Aorta (tissue), 5 donors: Measurements from ENCODE around the gene GPD1L. TPM values are rescaled to one million over a fixed set of nuclear protein-coding genes. Genes with fewer than 3 reads are reported as not detected.
"Not testable (repeated sequence)": the region's sequence is repeated elsewhere in the genome, so short reads cannot be mapped to it uniquely, and the experiment has no call there.

Source experiments
- ATAC-seq: fragments of 200-7000 bp; cut with Tn5 transposase; one replicate; pipeline ENCODE4 v1.9.1; 2022; ENCODE audit warnings: moderate library complexity; ENCODE audit not compliant: low FRiP score
- DNase-seq, 2 donors: peaks; one replicate each; pipeline ENCODE4 v3.0.0-alpha.2; 2020
- H3K27ac ChIP-seq, 2 donors: one replicate each; pipeline ENCODE4 v1.5.1; 2013; ENCODE audit warnings: low read length in 2 of 2, mild to moderate bottlenecking in 2 of 2, moderate library complexity in 2 of 2, control low read depth in 1 of 2, inconsistent platforms in 1 of 2, low read depth in 1 of 2
- H3K27me3 ChIP-seq, 2 donors: one replicate each; pipeline ENCODE4 v1.6.1; 2013; ENCODE audit warnings: control low read depth in 1 of 2, low read length in 1 of 2, mild to moderate bottlenecking in 1 of 2, moderate library complexity in 1 of 2; ENCODE audit not compliant: insufficient read depth in 2 of 2, control insufficient read depth in 1 of 2
- H3K36me3 ChIP-seq, 2 donors: one replicate each; pipeline ENCODE4 v1.6.1; 2013; ENCODE audit warnings: control low read depth in 1 of 2, low read length in 1 of 2, mild to moderate bottlenecking in 1 of 2; ENCODE audit not compliant: insufficient read depth in 2 of 2, control insufficient read depth in 1 of 2
- H3K4me1 ChIP-seq, 2 donors: one replicate each; pipeline ENCODE4 v1.6.1; 2013; ENCODE audit warnings: low read length in 2 of 2, control low read depth in 1 of 2, mild to moderate bottlenecking in 1 of 2, moderate library complexity in 1 of 2; ENCODE audit not compliant: insufficient read depth in 2 of 2, control insufficient read depth in 1 of 2
- H3K4me3 ChIP-seq, 2 donors: one replicate each; pipeline ENCODE4 v1.5.1; 2013; ENCODE audit warnings: low read length in 2 of 2, control low read depth in 1 of 2, mild to moderate bottlenecking in 1 of 2
- H3K9me3 ChIP-seq: one replicate; pipeline ENCODE4 v1.6.1; 2013; ENCODE audit warnings: mild to moderate bottlenecking, low read length; ENCODE audit not compliant: control insufficient read depth
- WGBS, 2 donors: extraction: QIAGEN DNeasy Blood & Tissue Kit; methylation state at CpG; one replicate each; pipeline ENCODE4 v1.1.7; 2013; 5-methylcytosine and 5-hydroxymethylcytosine counted together
- intact Hi-C, 2 donors: fragments of 100-400 bp; cut with DNase I; formaldehyde crosslinking; loops; one replicate each; pipeline versions ENCODE4 v1.14.2 to v1.15.0; 2022
- polyA plus RNA-seq, 2 donors: library from polyadenylated mRNA; stranded (reverse); fragments of 200-250 nt; gene quantifications; one replicate each; pipeline ENCODE4 v1.2.3, GENCODE V29; 2013
- total RNA-seq, 2 donors: library from RNA; stranded (reverse); fragmentation: NEBNext Ultra II Directional; extraction: Animal tissue kit (Norgen Biotek cat#: 25700); gene quantifications; one replicate each; pipeline ENCODE4 v1.2.1, GENCODE V29; 2021
- donor health status: healthy with polysubstance abuse.
- donor health status: Bipolar disorder and iron deficiency.
- donor health status: DM: no; HTN: no; CAD: no.
- donor health status: DM: no; HTN: no; CAD: no.
- donor health status: DM: yes; HTN: yes; CAD: no.

GPD1L gene
- total and polyA plus RNA-seq, 4 donors = 21.7 to 48.4 (median 29.5) TPM

- DNase-seq (no peak), ATAC-seq (no peak)
- H3K27ac ChIP-seq = no peak overlapping the region
- H3K4me3 ChIP-seq = no peak overlapping the region
- H3K9me3 ChIP-seq = no peaks in the 10 kb centered on the region
- no peaks in the 10 kb centered on the region for H3K27me3 ChIP-seq
- WGBS, 2 donors = 88 to 95% methylated on average over 3 of the region's 3 CpGs
- H3K36me3 ChIP-seq = no peaks in the 10 kb centered on the region
- no peaks in the 10 kb centered on the region for H3K4me1 ChIP-seq
- intact Hi-C loops = no loop called here
Observed at GRCh38 chr3:32110233-32110760, 3.9 kb downstream of the GPD1L start.

- Histone ChIP-seq H3K4me1 (no peaks in the 10 kb centered on the region), H3K27me3 (no peaks in the 10 kb centered on the region), H3K9me3 (no peaks in the 10 kb centered on the region), H3K4me3 (no peak overlapping the region), H3K27ac (no peak overlapping the region), H3K36me3 (no peaks in the 10 kb centered on the region)
- WGBS, 2 donors = 94 to 96% methylated on average over 2 of the region's 2 CpGs
- no peak for ATAC-seq
- no peak for DNase-seq
- intact Hi-C loops = no loop called here
Observed at GRCh38 chr3:32111560-32111959, 5.1 kb downstream of the GPD1L start.

DNA sequence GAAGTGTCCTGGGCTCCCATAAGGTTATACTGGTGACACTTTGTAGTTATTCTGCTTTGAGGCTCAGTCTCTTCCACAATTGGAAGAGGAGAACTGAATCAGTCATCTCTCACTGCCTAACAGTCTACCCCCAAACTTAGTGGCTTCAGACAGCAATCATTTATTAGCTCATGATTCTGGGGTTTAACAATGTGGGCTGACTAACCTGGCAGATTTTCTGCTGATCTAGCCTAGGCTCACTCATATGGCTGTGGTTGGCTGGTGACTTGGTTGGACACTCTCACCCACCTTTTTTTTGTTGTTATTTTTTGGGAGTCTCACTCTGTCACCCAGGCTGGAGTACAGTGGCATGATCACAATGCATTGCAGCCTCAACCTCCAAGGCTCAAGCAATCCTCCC lies 7.1 kb downstream of the GPD1L start:
- no peak overlapping the region for H3K4me3 ChIP-seq
- no peak for DNase-seq
- H3K27me3 ChIP-seq = no peaks in the 10 kb centered on the region
- H3K36me3 ChIP-seq = no peaks in the 10 kb centered on the region
- H3K9me3 ChIP-seq = no peaks in the 10 kb centered on the region
- intact Hi-C loops = no loop called here
- H3K27ac ChIP-seq = no peak overlapping the region
- H3K4me1 ChIP-seq = no peaks in the 10 kb centered on the region
- no peak for ATAC-seq

- H3K36me3 ChIP-seq = no peaks in the 10 kb centered on the region
- no peak overlapping the region for H3K4me3 ChIP-seq
- intact Hi-C loops = no loop called here
- ATAC-seq (no peak), DNase-seq (no peak)
- H3K4me1 ChIP-seq = no peaks in the 10 kb centered on the region
- no peaks in the 10 kb centered on the region for H3K27me3 ChIP-seq
- no peaks in the 10 kb centered on the region for H3K9me3 ChIP-seq
- 95 to 100% methylated on average over 3 of the region's 3 CpGs for WGBS, 2 donors
- no peak overlapping the region for H3K27ac ChIP-seq
Observed at GRCh38 chr3:32113981-32114545, 7.6 kb downstream of the GPD1L start.

DNA sequence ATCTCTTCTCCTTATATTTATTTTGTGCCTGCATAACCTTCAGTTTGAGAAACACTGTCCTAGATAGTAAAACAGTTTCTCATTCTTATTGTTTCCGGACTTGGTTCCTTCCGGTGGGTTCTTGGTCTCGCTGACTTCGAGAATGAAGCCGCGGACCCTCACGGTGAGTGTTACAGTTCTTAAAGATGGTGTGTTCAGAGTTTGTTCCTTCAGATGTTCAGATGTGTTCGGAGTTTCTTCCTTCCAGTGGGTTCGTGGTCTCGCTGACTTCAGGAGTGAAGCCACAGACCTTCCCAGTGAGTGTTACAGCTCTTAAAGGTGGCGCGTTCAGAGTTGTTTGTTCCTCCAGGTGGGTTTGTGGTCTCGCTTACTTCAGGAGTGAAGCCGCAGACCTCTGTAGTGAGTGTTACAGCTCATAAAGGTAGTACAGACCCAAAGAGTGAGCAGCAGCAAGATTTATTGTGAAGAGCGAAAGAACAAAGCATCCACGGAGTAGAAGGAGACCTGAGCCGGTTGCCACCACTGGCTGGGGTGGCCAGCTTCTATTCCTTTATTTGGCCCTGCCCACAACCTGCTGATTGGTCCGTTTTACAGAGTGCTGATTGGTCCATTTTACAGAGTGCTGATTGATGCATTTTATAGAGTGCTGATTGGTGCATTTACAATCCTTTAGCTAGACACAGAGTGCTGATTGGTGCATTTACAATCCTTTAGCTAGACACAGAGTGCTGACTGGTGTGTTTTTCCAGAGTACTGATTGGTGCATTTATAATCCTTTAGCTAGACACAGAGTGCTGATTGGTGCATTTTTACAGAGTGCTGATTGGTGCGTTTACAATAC lies 8.3 kb downstream of the GPD1L start:
- intact Hi-C loops, H3K4me1 ChIP-seq, ATAC-seq, DNase-seq, H3K27ac ChIP-seq, H3K9me3 ChIP-seq, H3K4me3 ChIP-seq, H3K36me3 ChIP-seq, H3K27me3 ChIP-seq: not testable (repeated sequence)
- WGBS, 2 donors = 94% methylated on average over 19 of the region's 19 CpGs

GRCh38 chr3:32117320-32117719 lies 10.9 kb downstream of the GPD1L start:
- Histone ChIP-seq H3K27me3 (no peaks in the 10 kb centered on the region), H3K9me3 (no peaks in the 10 kb centered on the region), H3K4me3 (no peak overlapping the region), H3K36me3 (no peaks in the 10 kb centered on the region), H3K27ac (no peak overlapping the region), H3K4me1 (no peaks in the 10 kb centered on the region)
- no peak for ATAC-seq
- 56 to 61% methylated on average over 1 of the region's 1 CpG for WGBS, 2 donors
- DNase-seq = no peak
- intact Hi-C loops = no loop called here

GRCh38 chr3:32118215-32118614 lies 11.8 kb downstream of the GPD1L start:
- no peaks in the 10 kb centered on the region for H3K36me3 ChIP-seq
- 96% methylated on average over 2 of the region's 2 CpGs for WGBS, 2 donors
- DNase-seq (no peak), ATAC-seq (no peak)
- H3K4me1 ChIP-seq = no peaks in the 10 kb centered on the region
- H3K9me3 ChIP-seq = no peaks in the 10 kb centered on the region
- H3K27ac ChIP-seq = no peak overlapping the region
- H3K4me3 ChIP-seq = no peak overlapping the region
- H3K27me3 ChIP-seq = no peaks in the 10 kb centered on the region
- intact Hi-C loops = no loop called here

- intact Hi-C loops = no loop called here
- 93 to 97% methylated on average over 4 of the region's 4 CpGs for WGBS, 2 donors
- no peaks in the 10 kb centered on the region for H3K4me1 ChIP-seq
- H3K4me3 ChIP-seq = no peak overlapping the region
- H3K27ac ChIP-seq = no peak overlapping the region
- ATAC-seq (no peak), DNase-seq (no peak)
- H3K27me3 ChIP-seq = no peaks in the 10 kb centered on the region
- H3K9me3 ChIP-seq = no peaks in the 10 kb centered on the region
- H3K36me3 ChIP-seq = no peaks in the 10 kb centered on the region
Observed at GRCh38 chr3:32120471-32120870, 14.1 kb downstream of the GPD1L start.

- ATAC-seq (no peak), DNase-seq (no peak)
- H3K27ac ChIP-seq = no peak overlapping the region
- 88 to 93% methylated on average over 4 of the region's 4 CpGs for WGBS, 2 donors
- H3K36me3 ChIP-seq = no peaks in the 10 kb centered on the region
- no peaks in the 10 kb centered on the region for H3K9me3 ChIP-seq
- intact Hi-C loops = no loop called here
- H3K4me3 ChIP-seq = no peak overlapping the region
- no peaks in the 10 kb centered on the region for H3K4me1 ChIP-seq
- no peaks in the 10 kb centered on the region for H3K27me3 ChIP-seq
Observed at GRCh38 chr3:32121137-32121536, 14.7 kb downstream of the GPD1L start.
